ENCODE results near the gene IL4R.
"Not testable (repeated sequence)": the region's sequence is repeated elsewhere in the genome, so short reads cannot be mapped to it uniquely, and the experiment has no call there.

Gene IL4R

GRCh38 chr16:27316038-27316680 is 2.4 kb downstream of the IL4R start:
- no peak for DNase-seq

GRCh38 chr16:27317320-27317719 is 3.5 kb downstream of the IL4R start:
- no peak for DNase-seq

- DNase-seq, result no peak
Measured at GRCh38 chr16:27317738-27318391, 4.1 kb downstream of the IL4R start.

- DNase-seq, result no peak
Measured at GRCh38 chr16:27318392-27319256, 4.8 kb downstream of the IL4R start.

- no peak for DNase-seq
Measured at GRCh38 chr16:27319257-27319965, 5.6 kb downstream of the IL4R start.

- no peak for DNase-seq
Measured at GRCh38 chr16:27320261-27321012, 6.7 kb downstream of the IL4R start.

GRCh38 chr16:27321013-27321915 is 7.5 kb downstream of the IL4R start:
- no peak for DNase-seq

GRCh38 chr16:27322858-27323780 is 9.3 kb downstream of the IL4R start:
- no peak for DNase-seq

- DNase-seq, result no peak
Measured at GRCh38 chr16:27323781-27324561, 10.2 kb downstream of the IL4R start.

- no peak for DNase-seq
Measured at GRCh38 chr16:27324851-27325301, 11.1 kb downstream of the IL4R start.

DNA sequence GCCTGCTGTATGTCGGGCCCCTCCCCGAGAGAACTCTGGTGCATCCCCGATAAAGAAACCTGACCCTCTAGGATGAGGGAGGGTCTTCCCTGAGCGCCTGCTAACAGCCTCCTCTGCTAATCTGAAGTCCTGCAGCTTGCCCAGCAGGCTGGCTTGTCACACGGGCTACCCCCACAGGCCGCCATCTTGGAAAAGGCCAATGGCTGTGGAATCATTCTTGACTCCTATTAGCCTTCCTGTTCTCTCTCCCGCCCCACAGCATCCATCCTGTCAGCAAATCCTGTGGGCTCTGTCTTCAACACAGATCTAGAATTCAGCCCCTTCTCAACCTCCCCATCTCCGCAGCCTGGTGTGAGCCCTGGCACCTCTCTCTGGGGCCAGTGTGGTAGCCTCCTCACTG is 12.0 kb downstream of the IL4R start:
- DNase-seq, result no peak

- DNase-seq, result no peak
Measured at GRCh38 chr16:27326251-27326650, 12.5 kb downstream of the IL4R start.

GRCh38 chr16:27326738-27327585 is 13.2 kb downstream of the IL4R start:
- no peak for DNase-seq

DNA sequence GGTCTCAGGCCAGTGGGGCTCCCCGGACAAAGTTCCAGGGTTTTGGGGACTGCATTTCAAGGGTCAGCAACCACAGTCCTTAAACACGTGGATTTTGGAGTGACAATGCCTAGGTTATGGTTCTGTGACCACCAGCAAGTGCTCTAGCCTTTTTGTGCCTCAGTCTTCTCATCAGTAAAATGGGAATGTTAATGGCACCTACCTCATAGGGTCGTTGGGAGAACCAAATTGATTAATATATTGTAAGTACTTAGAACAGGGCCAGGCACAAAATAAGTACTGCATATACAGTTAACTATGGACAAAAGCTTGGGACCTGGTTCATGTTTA is 13.8 kb downstream of the IL4R start:
- DNase-seq, result no peak

- no peak for DNase-seq
Measured at GRCh38 chr16:27328937-27329336, 15.2 kb downstream of the IL4R start.

- DNase-seq, result not testable (repeated sequence)
Measured at GRCh38 chr16:27329376-27330079, 15.8 kb downstream of the IL4R start.

DNA sequence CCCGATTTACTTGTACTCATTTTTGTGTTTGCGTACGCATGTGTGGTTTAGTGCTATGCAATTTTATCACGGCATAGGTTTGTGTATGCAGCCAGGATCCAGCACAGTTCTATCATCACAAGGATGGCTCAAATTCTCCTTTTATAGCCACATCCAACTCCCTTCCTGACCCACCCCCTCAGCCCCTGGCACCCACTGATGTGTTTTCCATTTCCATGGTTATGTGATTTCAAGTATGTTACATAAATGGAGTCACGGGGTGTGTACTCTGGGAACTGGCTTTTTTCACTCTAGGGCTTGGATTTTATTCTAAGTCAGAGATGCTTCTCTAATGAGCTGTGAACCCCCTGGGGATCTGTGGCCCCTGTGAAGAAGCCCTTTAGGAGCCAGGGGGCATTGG is 16.8 kb downstream of the IL4R start:
- DNase-seq, result no peak

DNA sequence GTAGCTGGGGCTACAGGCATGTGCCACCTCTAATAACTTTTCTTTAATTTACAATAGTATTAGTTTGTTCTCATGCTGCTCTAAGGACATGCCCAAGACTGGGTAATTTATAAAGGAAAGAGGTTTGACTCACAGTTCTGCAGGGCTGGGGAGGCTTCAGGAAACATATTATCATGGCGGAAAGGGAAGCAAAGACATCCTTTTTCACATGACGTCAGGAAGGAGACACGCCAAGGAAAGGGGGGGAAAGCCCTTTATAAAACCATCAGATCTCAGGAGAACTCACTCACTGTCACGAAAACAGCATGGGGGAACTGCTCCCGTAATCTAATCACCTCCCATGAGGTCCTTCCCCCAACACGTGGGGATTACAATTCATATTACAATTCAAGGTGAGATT is 18.3 kb downstream of the IL4R start:
- DNase-seq, result no peak
